Panc1 (cell line): ENCODE data around the gene GOLGA8K.
"Not testable (repeated sequence)": the region's sequence is repeated elsewhere in the genome, so short reads cannot be mapped to it uniquely, and the experiment has no call there.

Source experiments
- CTCF ChIP-seq: fragments of 450-650 bp; IDR thresholded peaks from 2 replicates; pipeline ENCODE4 v1.5.1; 2017; ENCODE audit warnings: mild to moderate bottlenecking
- POLR2AphosphoS5 ChIP-seq: IDR thresholded peaks from 2 replicates; pipeline ENCODE4 v1.6.1; 2012; ENCODE audit warnings: mild to moderate bottlenecking, low read depth, low read length, moderate library complexity
- REST ChIP-seq, 2 experiments: IDR thresholded peaks; 2 replicates each; pipeline ENCODE4 v1.6.1; 2011 to 2012; ENCODE audit warnings: low read depth in 2 of 2, control low read depth in 1 of 2, low read length in 1 of 2, mild to moderate bottlenecking in 1 of 2, moderate library complexity in 1 of 2; ENCODE audit not compliant: insufficient read depth in 1 of 2
- SIN3A ChIP-seq: IDR thresholded peaks from 2 replicates; pipeline ENCODE4 v1.6.1; 2012; ENCODE audit warnings: low read depth, mild to moderate bottlenecking, low read length, moderate library complexity, borderline replicate concordance; ENCODE audit not compliant: insufficient read depth
- TCF7L2 ChIP-seq: IDR thresholded peaks from 2 replicates; pipeline ENCODE4 v1.6.1; 2011; ENCODE audit warnings: mild to moderate bottlenecking, low read depth, low read length, inconsistent platforms

GRCh38 chr15:32407903-32408302, 4.8 kb upstream of the GOLGA8K start:
- TF ChIP-seq CTCF; POLR2AphosphoS5; REST (IDR thresholded peaks at IDR 0.05; ENCODE audit: insufficient read depth in 1 of 2, low read depth in 2 of 2, low read length in 1 of 2); TCF7L2; SIN3A: not testable (repeated sequence)
